ENCODE data around the gene FMN1.

Gene FMN1

GRCh38 chr15:32843219-32843815, 351.2 kb downstream of the FMN1 start:
- DNase-seq: no peak

GRCh38 chr15:32842081-32842480, 352.4 kb downstream of the FMN1 start:
- DNase-seq: no peak

DNA sequence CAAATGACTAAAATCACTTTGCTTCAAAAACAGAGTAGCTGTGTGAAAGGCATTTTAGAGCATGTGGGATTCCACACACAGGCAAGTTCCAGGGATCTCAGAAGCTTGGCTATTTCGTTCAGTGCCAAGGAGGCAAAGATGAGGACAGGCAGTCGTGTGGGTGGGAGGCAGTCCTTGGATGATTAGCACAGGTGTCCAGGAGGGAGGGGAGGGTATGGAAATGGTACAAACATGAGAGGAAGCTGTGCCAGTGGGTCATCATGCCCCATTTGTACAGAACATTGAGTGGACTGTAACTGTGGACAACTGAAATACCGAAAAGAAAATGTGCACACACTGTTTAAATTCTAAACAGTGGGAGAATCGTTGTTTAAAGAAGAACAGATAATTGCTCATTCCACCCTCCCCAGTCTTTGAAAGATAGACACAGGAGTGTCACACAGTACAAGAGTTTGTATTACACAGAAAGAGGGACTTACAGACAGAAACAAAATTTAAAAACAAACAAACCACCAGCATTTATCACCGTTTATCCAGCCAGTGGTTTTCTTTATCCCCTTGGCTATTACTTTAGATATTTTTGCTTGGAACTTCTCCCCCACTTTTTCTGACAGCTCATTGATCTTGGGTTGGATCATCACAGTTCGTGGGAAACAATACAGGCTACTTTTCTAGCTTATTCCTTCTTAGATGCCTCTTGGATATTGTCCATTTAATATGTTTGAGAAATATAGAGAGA, 353.8 kb downstream of the FMN1 start:
- no peak for DNase-seq

- DNase-seq: no peak
These were observed 355.7 kb downstream of the FMN1 start for GRCh38 chr15:32838820-32839219.

- DNase-seq: no peak
These were observed 356.2 kb downstream of the FMN1 start for GRCh38 chr15:32838338-32838737.

- DNase-seq: no peak
These were observed 356.6 kb downstream of the FMN1 start for GRCh38 chr15:32837935-32838334.

- DNase-seq: no peak
These were observed 360.4 kb downstream of the FMN1 start for GRCh38 chr15:32834156-32834555.

DNA sequence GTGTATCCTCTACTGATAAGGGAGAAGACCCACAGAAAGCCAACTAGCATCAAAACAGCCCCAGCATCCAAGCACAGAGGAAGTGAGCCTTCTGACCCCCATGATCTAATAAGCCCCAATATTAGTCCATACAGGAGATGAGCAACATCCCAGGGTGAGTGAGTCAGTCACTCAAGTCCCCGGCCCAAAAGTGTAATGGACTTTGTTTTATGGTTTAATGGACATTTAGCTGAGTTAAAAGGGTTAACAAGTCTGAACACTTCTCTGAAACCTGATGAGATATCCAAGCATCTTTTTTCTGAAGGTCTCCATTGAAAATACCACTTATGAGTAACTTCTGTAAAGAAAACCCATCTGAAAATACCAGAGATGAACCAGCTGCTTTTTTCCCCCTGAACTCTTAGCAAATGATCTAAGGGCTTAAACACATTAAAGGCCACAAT, 361.1 kb downstream of the FMN1 start:
- DNase-seq: no peak

- DNase-seq: no peak
These were observed 363.0 kb downstream of the FMN1 start for GRCh38 chr15:32831485-32831884.

DNA sequence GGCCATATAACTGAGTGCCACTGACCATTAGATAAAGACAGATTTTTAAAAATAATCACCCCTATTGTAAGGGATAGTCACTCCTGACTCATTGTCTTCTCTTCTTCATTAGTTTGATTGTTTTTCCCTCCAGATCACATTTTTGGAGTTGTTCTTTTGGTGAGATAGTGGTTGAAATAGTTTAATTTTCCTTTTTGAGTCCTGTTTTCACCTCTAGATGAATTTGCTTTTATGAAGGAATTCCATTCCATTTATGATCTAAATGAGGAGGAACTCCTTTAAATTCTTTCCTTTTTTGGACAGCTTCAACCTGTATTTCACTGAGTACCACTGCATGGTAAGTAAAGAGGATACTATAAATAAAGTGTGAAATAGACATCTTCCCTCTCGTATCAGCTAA, 364.3 kb downstream of the FMN1 start:
- no peak for DNase-seq

GRCh38 chr15:32829436-32829835, 365.1 kb downstream of the FMN1 start:
- DNase-seq: no peak

DNA sequence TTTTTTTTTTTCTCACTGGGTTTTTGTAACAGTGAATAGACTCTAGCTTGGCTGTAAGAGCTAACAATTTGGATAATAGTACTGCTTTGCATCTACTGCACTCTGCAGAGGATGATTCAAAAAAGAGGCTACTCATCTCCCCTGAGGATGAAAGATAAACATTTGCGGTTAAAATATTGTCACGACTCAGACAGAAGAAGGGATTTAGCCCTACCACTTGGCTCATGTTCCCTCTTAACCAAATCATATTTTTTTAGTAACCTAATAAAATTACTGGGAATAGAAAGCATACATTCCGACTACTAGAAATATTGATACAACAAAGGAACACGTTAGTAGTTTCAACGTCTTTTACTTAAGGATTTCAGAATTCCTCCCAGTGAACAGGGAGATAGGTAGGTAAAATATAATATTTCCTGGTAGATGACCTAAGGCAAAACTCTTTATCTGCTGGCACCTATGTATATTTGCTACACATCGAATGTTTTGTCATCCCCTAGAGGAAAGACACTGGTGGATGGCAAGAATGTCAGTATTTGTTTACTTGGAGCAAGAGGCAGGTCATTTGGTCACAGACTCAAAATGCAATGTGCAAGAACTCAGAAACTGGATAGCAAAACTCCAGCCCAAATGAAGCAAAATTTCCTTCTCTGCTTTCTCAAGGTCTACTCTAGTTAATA, 365.9 kb downstream of the FMN1 start:
- DNase-seq: no peak

GRCh38 chr15:32826685-32827084, 367.8 kb downstream of the FMN1 start:
- no peak for DNase-seq

GRCh38 chr15:32825219-32825618, 369.3 kb downstream of the FMN1 start:
- no peak for DNase-seq

DNA sequence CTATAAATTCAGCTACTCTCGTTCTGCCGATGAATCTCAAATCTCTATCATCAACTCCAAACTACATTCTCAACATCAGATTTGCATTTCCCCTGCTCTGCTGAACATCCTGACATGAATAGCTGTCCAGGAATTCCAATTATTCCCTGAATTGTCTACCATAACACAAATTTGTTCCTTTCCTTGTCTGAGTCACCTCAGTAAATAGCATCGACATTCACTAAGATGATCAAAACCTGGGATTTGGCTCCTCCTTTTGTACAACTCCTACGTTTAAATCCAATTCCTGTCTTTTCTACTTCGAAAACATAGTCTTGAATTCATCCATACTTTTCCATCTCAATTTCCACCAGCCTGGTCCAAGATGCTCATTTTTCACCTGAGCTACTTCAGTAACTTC, 369.7 kb downstream of the FMN1 start:
- DNase-seq: no peak

DNA sequence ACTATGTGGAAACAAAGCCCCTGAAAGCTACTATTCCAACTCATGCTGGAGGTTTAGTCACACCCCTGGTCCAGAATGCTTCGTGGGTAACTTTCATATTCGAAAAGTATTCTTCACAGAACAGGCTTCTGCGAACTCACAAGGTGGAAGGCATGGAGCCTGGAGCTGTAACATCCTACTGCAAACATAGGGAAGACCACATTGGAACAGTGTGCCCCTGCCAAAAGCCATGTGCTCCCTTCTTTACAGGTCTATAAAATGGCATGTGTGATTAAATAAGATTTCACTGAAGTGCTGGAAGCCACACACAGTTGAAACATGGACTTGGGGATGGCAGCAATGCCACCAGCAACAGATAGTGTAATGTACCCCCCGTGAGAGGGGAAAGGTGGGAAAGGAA, 370.8 kb downstream of the FMN1 start:
- no peak for DNase-seq

DNA sequence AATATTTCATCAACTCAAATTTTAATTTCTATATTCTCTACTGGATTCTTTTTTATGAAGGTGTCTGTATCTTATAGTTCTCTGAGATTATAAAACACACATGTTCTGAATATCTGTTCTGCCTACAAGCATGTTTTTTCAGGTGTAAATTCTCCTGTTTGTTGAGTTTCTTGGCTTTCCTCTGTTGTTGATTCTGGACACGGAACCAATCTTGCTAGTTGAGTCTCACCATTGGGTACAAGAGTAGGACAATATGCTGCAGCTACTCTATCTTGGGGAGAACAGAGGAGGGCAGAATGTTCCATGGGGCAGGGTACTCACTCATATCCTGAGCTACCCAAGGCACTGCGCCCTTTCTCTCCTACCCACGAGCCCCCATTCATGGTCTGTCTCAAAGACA, 371.8 kb downstream of the FMN1 start:
- no peak for DNase-seq

GRCh38 chr15:32819448-32819847, 375.1 kb downstream of the FMN1 start:
- no peak for DNase-seq

- DNase-seq: no peak
These were observed 375.6 kb downstream of the FMN1 start for GRCh38 chr15:32818758-32819447.

GRCh38 chr15:32817577-32817976, 376.9 kb downstream of the FMN1 start:
- DNase-seq: no peak

DNA sequence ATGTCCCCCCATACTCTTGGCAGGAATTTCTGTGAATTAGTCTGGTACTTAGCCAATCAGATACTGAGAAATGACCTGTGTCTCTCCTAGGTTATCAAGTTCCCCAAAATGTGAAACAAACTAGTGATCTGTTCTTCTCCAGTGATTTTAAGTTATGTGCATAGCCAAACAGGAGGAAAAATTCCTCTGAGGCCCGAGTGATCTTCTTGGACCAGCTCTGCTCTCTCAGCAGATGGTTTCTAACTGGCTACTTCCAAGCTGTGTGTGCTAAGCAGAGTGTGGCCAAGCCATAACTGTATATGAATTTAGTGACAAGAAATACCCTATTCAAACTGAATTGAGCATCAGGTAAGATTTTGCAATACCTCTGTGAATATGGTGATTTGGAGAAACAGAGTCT, 387.2 kb downstream of the FMN1 start:
- no peak for DNase-seq

DNA sequence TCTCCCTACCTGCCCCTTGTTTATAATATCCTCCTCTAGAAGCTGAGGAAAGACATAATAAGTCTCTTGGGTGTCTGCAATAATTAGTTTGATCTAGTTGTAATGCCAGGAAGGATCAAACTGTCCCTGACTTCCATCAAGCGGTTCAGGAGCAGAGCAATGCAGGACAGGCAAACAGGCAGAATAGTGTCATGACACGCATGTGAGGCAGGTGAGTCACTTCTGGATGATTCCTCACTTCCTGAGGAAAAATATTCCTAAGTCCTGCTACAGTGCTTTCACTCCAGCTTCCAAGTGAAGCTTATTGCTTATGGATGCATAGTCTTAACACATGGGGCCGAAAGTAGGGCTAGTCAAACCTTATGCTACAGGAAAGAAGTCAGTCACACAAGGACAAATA, 390.9 kb downstream of the FMN1 start:
- no peak for DNase-seq

- no peak for DNase-seq
These were observed 392.1 kb downstream of the FMN1 start for GRCh38 chr15:32802286-32802936.

Measured in stimulated activated CD4-positive, alpha-beta T cell treated with anti-CD3 and anti-CD28 coated beads, Interleukin-4, amount 100 ng/mL, for 4 hours (primary cell).